WERI-Rb-1 (cell line): ENCODE measurements around the gene HEATR5B.
A peak's percentile ranks its signal among the peaks of the same experiment; 100 is the strongest.

ENCODE experiments used
- DNase-seq: peaks from one replicate; pipeline ENCODE4 v3.0.0-alpha.2; 2020
- H3K27ac ChIP-seq: fragments of 250-450 bp; sonication (Bioruptor Pico); 2 replicates; pipeline ENCODE4 v1.5.1; 2020; ENCODE audit warnings: mild to moderate bottlenecking, moderate library complexity
- H3K27me3 ChIP-seq: fragments of 250-450 bp; sonication (Bioruptor Pico); 2 replicates; pipeline ENCODE4 v1.5.1; 2021; ENCODE audit warnings: mild to moderate bottlenecking, low read depth, moderate library complexity; ENCODE audit not compliant: insufficient read depth, severe bottlenecking
- H3K36me3 ChIP-seq: fragments of 250-450 bp; sonication (Bioruptor Pico); 2 replicates; pipeline ENCODE4 v1.5.1; 2020; ENCODE audit warnings: mild to moderate bottlenecking, moderate library complexity
- H3K4me3 ChIP-seq: 2 replicates; pipeline ENCODE4 v1.5.1; 2011; ENCODE audit warnings: low read depth, mild to moderate bottlenecking, control low read depth, low read length
- H3K9me3 ChIP-seq: fragments of 250-450 bp; sonication (Bioruptor Pico); 2 replicates; pipeline ENCODE4 v1.5.1; 2021; ENCODE audit warnings: mild to moderate bottlenecking, moderate library complexity; ENCODE audit not compliant: severe bottlenecking
- TF ChIP-seq, protein P1 (sequence below): IDR thresholded peaks from 2 replicates; pipeline ENCODE4 v1.5.1; 2011; ENCODE audit warnings: low read depth, mild to moderate bottlenecking, control low read depth, inconsistent platforms, low read length

HEATR5B gene

DNA sequence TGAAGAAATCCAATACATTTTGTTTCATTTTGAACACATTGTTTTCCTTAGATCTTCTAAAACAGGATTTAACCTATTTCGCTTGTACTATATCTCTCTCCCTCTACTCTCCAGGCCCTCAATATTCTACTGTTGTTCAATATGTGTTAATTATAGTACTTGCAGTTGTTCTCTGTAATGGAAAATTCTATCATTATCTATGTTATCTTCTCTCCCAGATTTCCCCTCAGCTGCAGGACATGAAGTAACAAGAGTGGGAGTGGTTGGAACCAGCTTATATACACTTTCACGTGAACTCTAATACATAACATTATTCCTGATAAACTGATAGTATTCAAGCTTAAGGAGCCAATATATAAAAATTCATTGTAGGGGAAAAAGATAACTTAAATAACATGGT lies 110.9 kb downstream of the HEATR5B start:
- Histone ChIP-seq H3K9me3 (no peaks in the 10 kb centered on the region), H3K27me3 (no peaks in the 10 kb centered on the region), H3K4me3 (no peak overlapping the region), H3K36me3 (no peaks in the 10 kb centered on the region), H3K27ac (no peak overlapping the region)
- no peak for DNase-seq
- TF ChIP-seq, protein P1, sequence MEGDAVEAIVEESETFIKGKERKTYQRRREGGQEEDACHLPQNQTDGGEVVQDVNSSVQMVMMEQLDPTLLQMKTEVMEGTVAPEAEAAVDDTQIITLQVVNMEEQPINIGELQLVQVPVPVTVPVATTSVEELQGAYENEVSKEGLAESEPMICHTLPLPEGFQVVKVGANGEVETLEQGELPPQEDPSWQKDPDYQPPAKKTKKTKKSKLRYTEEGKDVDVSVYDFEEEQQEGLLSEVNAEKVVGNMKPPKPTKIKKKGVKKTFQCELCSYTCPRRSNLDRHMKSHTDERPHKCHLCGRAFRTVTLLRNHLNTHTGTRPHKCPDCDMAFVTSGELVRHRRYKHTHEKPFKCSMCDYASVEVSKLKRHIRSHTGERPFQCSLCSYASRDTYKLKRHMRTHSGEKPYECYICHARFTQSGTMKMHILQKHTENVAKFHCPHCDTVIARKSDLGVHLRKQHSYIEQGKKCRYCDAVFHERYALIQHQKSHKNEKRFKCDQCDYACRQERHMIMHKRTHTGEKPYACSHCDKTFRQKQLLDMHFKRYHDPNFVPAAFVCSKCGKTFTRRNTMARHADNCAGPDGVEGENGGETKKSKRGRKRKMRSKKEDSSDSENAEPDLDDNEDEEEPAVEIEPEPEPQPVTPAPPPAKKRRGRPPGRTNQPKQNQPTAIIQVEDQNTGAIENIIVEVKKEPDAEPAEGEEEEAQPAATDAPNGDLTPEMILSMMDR = no peak

DNA sequence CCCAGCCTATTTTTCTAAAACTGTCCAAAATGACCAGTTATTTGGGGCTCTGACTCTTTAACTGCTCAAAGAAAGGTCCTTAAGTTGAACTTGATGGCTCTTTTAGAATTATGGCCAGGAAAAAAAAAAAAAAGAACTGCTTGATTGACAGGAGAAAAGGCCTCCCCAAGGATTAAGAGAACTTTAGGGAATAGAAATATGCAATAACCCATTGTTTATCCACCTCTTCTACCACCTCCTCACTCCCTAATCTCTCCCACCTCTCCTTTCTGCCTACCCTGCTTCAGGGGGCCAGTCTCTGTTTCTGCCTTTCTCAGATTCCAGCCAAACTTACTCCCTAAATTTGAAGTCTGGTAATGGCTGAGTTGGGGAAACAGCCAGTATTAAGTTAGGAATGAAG lies 112.2 kb downstream of the HEATR5B start:
- no peaks in the 10 kb centered on the region for H3K36me3 ChIP-seq
- H3K27me3 ChIP-seq = no peaks in the 10 kb centered on the region
- no peaks in the 10 kb centered on the region for H3K9me3 ChIP-seq
- no peak overlapping the region for H3K4me3 ChIP-seq
- no peak for DNase-seq
- no peak overlapping the region for H3K27ac ChIP-seq
- TF ChIP-seq, protein P1 = no peak

DNA sequence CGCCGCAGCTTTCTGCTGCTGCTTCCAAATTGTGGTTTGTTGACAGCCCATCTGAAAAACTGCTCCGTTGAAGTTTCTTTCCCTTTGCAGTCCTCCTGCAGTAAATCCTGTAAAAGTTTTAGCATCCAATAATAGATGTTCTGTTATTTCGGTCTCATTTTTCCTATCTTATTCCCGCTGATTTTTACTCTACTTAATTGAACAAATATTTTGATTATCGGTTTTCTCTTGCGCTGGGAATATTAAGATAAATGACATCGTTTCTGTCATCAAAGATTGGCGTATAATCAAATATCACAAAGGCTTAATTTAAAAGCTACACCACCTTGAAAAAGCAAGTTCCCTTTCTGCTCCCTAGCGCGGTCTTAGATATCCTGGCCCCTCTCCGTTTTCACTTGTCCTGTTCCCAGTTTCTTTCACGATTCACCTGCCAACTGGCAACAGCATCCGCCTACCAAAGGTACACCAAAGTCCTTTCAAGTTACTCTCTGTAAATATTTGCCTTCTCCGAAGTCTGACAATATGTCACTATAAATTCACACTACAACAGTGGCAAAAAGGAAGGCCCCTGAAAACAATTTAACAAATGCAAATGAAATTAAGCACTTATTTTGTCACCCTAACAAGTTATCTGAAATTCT lies 116.8 kb downstream of the HEATR5B start:
- Histone ChIP-seq H3K9me3 (no peaks in the 10 kb centered on the region), H3K27me3 (no peaks in the 10 kb centered on the region), H3K27ac (peak overlapping the region; percentile 64), H3K36me3 (no peaks in the 10 kb centered on the region), H3K4me3 (peak overlapping the region; percentile 53)
- DNase-seq = no peak
- TF ChIP-seq, protein P1 = no peak

DNA sequence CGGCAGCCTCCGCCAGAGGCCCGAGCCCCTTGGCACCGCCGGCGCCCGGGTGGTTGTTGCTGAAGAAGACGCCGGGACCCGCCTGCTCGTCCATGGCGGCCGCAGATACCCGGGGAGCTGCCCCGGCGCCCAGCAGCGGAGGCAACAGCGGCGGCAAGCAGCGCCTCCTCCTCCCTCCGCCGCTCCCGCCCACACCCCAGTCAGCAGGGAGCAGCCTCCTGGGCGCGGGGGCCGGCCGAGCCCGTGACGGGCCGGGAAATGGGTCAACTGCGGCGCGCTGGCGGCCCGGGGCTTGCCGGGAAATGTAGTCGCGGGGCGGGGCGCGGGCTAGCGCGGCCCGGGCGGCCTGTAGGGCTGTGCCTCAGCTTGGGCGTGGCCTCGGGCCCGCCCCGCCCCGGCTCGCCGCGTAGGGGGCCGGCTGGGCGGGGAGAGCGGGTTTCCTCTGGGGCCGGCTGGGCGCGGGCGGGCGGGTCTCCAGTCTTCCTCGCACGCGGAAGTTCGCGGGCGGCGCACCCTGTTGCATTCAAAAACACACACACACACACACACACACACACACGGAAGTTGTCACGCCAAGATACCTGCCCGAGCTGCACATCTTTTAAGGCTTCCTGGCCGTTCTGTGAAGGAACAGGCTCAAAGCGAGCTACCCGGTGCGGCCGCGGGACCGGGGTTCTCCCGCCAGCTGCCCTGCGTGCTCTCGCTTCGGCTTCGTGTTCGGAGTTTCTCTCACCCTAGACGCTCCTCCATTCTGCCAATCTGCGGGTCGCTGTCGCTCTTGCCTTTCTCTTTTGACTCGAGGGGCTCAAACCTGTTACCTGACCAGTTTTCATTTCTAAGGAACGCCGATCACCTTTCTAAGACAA lies 117.6 kb downstream of the HEATR5B start, which contains the start of gene STRN:
Gene STRN (minus strand): TSS at position 167 of the 866 bp plus-strand sequence. CDS start 73 bp downstream, at position 94.
- TF ChIP-seq, protein P1 = no peak
- H3K9me3 ChIP-seq = no peaks in the 10 kb centered on the region
- peak; percentile 98 for DNase-seq
- H3K4me3 ChIP-seq = peak within 1 kb of the TSS; percentile 93
- H3K27ac ChIP-seq = peak within 1 kb of the TSS; percentile 92
- H3K36me3 ChIP-seq = no peaks in the 10 kb centered on the region
- no peaks in the 10 kb centered on the region for H3K27me3 ChIP-seq

DNA sequence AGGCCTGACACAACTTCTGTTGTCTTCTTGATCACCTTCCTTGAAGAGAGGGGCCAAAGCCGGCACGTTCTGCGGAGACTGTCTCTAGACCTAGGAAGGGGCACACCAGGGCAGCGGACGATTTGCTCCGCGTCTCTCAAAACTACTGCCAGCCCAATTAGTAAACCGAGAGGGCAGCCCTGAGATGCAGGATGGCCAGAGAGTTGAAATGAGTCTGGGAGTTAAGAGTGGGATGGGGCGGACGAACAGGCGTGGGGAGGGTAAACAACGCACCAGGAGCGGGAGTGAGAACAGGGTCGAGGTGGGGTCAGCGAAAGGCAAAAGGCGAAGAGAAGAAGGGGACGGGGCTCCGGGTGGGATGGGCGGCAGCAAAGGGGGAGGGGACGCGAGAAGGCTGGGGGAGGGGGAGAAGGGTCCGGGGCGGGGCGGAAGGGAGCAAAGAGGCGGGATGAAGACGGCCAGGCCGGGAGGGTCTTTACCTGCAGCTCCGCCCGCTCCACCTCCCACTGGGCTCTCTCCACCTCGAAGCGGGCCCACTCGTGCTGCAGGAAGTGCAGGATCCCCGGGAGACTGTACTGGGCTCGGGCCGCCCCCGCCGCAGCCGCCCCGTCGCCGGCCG lies 118.3 kb downstream of the HEATR5B start:
- peak overlapping the region; percentile 92 for H3K27ac ChIP-seq
- DNase-seq = peak; percentile 80
- no peaks in the 10 kb centered on the region for H3K36me3 ChIP-seq

More for the DNA sequence above, 118.3 kb downstream of the HEATR5B start:
- Histone ChIP-seq H3K4me3 (peak overlapping the region; percentile 93), H3K9me3 (no peaks in the 10 kb centered on the region), H3K27me3 (no peaks in the 10 kb centered on the region)
- TF ChIP-seq, protein P1 = no peak
